COR-L47 (cell line): ENCODE results near the gene CEP120.

Experiments used
- DNase-seq: peaks from one replicate; lab custom pipeline; 2025; lab: John Stamatoyannopoulos, UW

Gene CEP120

GRCh38 chr5:123299136-123299535 is 124.1 kb downstream of the CEP120 start:
- DNase-seq, result no peak

- DNase-seq, result no peak
Measured at GRCh38 chr5:123298335-123299030, 124.7 kb downstream of the CEP120 start.

GRCh38 chr5:123297866-123298265 is 125.3 kb downstream of the CEP120 start:
- DNase-seq, result no peak

DNA sequence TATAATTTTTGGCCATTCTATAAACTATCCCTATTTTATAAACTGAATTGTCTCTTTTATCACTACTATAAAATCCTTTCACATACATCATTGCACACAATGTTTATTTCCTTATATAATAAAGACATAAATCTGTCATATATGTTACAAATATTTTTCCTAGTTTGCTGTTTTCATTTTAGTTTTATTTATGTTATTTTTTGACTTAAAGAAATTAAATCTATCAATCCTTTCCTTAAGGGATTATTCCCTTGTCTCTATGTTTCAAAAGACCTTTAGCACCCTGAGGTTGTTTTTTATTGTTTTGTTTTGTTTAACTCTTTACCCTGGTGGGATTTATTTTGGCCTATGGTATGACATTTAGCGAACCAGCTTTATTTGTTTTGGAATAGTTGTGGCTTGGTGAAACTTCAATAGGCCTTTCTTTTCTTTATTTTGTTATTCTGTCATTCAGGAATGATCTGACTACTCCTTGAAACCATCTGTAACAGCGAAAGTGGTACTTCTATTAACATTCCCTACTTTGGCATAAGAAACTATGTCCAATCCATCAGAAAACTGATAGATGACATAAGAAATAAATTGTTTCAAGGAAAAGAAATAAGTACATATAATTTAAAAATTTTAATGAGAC is 125.9 kb downstream of the CEP120 start:
- no peak for DNase-seq
